GM21381 (cell line): Measurements from ENCODE around the gene LUZP1.
A peak's percentile ranks its signal among the peaks of the same experiment; 100 is the strongest.

ENCODE experiments used
- ATAC-seq: cut with Tn5 transposase; IDR thresholded peaks from one replicate; pipeline ENCODE4 v1.9.1; 2021; ENCODE audit warnings: mild to moderate bottlenecking, moderate library complexity; ENCODE audit not compliant: unreplicated experiment

LUZP1 gene

GRCh38 chr1:23156940-23157339 lies 11.7 kb downstream of the LUZP1 start:
- ATAC-seq, result no peak

DNA sequence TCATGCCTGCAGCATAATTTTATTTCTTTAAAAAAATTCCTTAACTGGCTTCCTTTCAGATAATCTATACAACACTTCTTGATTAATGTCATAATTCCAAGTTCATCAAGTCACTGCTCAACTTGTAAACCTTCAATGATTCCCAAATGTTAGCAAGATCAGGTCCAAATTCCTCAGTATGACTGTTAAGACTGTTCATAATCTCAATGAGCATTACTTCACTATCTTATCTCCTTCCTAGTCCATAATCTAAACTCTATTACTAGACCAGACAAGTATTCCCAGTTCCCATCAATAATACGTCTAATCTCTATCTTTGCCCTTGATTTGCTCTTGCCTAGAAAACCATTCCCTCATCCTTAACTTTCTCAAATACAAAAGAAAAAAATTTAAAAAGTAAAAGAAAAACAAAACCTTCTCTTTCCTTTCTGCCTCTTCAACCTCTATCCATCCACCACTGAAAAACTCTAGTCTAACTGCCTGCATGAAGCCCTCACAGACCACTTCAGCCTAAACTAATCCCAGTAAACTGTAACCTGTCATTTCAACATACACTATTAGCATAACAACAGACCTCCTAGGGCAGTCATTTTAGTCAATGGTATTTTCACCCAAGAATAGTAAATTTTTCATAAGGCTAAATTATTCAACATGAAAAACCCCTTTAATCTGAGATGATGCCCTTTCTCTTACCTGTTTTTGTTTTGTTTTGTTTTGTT lies 15.5 kb downstream of the LUZP1 start:
- no peak for ATAC-seq

DNA sequence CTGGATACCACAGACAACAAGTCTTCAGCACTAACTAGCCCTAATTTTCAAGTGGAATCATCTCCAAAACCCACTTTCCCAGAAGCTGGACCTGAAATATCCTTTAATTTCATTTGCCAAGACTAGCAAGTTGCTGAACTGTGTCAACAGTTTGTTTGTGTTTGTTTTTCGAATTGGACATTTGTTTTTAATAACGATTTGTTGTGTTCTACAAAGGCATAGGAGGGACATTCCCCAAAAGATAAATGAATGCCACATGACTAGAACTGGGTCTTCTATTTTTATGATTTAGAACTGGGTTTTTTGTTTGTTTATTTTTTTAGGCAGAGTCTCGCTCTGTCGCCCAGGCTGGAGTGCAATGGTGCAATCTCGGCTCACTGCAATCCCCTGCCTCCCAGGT lies 17.9 kb downstream of the LUZP1 start:
- ATAC-seq, result no peak

DNA sequence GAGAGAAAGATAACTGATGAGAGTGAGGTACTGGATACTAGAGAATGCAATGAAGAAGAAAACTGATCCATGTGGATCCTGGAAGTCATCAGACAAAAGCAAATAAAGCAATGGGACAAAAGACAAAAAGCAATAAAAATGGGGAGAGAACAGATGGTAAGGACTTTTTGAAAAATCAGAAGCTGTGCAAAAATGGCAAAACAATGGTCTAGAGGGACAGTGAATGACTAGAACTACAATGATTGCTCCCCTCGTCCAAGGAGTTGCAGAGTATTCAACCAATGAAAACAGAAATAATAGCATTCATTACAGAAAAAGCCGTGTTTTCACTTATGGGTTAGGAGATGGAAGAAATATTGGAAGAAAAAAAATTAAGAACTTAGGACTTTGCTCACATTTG lies 18.5 kb downstream of the LUZP1 start:
- ATAC-seq, result no peak

DNA sequence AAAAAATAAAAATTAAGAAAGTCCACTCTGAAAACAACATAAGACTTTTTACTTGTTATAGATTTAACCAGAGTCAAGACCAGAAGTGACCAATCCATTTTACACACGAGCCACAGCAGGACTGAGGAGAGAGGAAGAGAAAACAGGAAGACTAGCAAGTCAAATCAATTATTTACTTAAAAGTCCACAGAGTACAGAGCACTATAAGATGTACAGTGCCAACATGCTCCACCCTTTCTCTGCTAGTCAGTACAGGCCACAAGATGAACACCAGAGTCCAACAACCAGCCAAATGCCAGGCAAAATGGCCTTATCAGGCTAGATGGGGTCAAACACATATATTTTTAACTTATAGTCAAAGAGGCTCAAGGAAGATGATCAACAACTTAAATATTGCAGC lies 19.5 kb downstream of the LUZP1 start:
- ATAC-seq, result peak; percentile 71

DNA sequence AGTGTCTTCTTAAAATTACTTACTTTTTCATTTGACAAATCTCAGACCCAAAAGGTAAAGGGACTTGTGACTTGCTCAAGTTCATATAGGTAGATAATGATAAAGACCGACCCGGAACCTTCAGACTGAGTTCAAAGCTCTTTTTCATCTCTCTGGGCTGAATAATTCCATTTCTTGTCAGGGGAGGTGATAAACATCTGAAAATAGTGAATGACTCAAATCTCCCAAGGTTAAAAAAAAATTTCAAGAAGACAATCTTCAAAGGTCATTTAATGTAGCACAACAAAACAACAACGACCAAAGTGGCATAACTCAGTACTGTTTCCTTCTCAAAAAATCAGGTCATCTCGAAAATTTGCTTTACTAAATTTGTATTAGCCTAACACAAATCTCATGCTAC lies 20.6 kb downstream of the LUZP1 start:
- ATAC-seq, result no peak

DNA sequence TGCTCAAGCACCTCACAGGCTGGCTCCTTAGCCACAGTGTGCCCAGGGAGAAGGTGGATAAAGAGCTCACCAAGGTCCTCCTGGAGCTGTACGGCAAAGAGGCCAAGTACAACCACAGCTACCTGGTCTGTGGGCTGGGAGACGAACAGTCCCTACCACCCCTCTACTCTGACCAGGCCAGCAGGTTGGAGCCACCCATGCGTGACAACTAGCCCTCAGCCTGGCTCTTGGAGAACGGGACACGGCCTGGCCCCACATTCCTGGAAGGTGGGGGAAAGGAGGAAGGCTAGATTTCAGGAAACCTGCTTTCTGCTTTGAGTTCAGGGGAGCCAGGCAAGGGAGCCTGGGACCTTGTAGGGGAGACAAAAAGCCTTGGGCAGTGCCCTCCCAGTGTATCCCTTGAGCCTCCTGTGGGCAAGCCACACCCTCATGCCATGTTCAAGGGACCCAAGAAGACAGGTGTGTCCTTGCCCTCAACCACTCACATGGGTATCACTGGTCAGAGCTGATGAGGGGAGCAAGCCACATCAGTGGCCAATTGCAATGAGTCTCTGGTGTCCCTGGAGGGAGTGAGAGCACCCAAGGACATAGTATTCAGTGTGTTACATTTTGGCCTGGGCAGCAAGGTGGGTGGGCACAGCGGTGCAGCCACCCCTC lies 27.6 kb downstream of the LUZP1 start:
- ATAC-seq, result no peak

DNA sequence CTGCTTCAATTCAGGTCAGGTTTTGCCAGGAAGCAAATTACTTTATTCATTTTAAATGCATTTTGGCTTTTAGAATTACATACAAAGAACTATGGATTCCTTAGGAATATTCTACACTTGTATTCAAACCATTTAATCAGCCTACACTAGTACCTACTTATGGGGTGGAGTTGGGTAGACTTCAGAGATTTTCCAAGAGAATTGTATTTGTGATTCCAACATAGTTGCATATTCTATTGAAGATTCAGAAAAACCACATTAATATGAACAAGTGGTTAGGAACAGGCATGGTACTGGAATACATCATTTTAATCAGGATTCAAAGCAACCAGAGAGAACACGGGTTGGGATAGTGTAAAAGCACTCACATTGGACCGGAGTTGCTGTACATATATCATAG lies 33.4 kb downstream of the LUZP1 start:
- ATAC-seq, result no peak

DNA sequence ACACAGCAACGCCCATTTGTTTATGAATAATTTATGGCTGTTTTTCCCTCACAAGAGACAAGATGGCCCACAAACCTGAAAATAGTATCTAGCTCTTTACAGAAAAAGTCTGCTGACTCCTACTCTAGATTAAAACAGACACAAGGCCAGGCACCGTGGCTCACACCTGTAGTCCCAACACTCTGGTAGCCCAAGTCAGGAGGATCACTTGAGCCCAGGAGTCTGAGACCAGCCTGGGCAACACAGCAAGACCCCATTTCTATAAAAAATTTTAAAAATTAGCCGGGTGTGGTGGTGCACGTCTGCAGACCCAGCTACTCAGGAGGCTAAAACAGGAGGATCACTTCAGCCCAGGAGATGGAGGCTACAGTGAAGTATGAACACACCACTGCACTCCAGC lies 34.6 kb downstream of the LUZP1 start:
- ATAC-seq, result no peak

GRCh38 chr1:23133587-23133986 lies 35.1 kb downstream of the LUZP1 start:
- no peak for ATAC-seq

DNA sequence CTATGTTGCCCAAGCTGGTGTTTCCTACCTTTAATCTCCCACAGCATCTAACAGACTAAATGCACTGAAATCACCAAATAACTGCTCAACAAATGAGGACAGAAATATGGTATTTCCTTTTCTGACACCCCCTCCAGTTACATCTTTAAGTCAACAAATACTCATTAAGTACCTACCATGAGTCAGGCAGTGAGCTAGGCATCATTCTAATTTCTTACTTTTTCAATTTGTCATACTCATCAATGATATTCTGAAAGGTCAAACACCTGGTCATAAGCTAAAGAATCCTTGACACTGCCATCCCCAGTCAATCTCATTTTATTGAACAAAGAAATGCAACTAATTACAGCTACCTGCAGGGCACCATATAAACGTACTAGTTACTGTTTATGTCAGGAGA lies 36.6 kb downstream of the LUZP1 start:
- no peak for ATAC-seq

GRCh38 chr1:23129846-23130245 lies 38.8 kb downstream of the LUZP1 start:
- no peak for ATAC-seq

- ATAC-seq, result no peak
Observed at GRCh38 chr1:23126801-23127200, 41.9 kb downstream of the LUZP1 start.

- no peak for ATAC-seq
Observed at GRCh38 chr1:23126200-23126599, 42.5 kb downstream of the LUZP1 start.

- ATAC-seq, result no peak
Observed at GRCh38 chr1:23125489-23125888, 43.2 kb downstream of the LUZP1 start.

- ATAC-seq, result no peak
Observed at GRCh38 chr1:23124259-23125026, 44.2 kb downstream of the LUZP1 start.

- ATAC-seq, result no peak
Observed at GRCh38 chr1:23123528-23123927, 45.1 kb downstream of the LUZP1 start.

- ATAC-seq, result no peak
Observed at GRCh38 chr1:23122796-23123195, 45.9 kb downstream of the LUZP1 start.

DNA sequence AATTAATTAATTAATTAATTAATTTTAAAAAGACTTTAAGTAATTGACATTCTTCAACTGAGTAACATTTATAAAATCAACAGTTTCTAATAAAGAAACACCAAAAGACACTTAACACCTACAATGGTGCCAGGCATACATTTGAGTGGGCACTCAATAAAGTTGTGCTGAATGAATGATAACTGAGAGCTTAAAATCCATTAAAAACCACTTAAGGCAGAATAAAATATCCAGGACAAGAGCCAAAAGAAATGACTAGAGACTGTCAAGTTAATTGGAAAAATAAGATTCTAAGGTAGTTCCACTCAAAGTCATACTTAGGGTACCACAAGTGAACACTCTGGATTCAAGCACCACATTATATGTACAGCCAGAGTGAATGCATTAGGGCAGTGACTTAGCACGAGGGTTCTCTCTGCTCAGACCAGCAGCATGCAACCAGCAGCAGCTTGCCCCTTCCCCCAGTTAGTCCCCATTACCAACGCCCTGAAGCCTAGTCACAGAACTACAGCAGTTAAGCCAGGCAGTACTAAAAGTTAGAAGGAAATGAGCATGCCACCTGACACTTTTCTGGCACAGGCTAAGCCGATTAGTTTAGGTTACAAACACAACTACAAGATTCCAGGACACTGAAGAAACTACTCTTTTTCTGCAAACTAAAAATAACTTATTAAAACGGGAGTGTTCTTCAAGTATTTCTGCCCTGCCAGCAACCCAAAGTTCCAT lies 46.5 kb downstream of the LUZP1 start:
- no peak for ATAC-seq

DNA sequence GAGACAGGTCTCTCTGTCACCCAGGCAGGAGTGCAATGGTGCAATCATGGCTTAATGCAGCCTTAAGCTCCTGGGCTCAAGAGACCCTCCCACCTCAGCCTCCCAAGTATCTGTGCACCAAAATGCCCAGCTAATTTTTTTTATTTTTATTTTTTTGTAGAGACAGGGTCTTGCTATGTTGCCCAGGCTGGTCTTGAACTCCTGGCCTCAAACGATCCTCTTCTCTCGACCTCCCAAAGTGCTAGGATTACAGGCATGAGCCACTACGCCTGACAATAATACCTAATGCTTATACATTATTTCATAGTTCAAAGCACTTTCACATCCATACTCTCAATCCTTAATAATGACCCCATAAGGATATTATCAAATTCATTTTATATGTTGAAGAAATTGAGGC lies 48.3 kb downstream of the LUZP1 start:
- ATAC-seq, result no peak
